ENCODE measurements around the gene GRID1. TPM values are rescaled to one million over a fixed set of nuclear protein-coding genes. Genes with fewer than 3 reads are reported as not detected.

Gene GRID1
- total and polyA plus RNA-seq, 9 of the 15 experiments (the other 6 are each of a cell fraction or from before 2014, with no cell fraction given) = 0.01 to 7.2 (median 1.2) TPM

GRCh38 chr10:86169506-86170254 is 196.9 kb downstream of the GRID1 start:
- Histone ChIP-seq H3K4me2 (ENCODE audit: insufficient read depth, low read length) (no peak overlapping the region), H3K27me3 (ENCODE audit: control insufficient read depth in 2 of 2, insufficient read depth in 2 of 2, low read length in 2 of 2) (peaks cover 0 to 5% of the 10 kb centered on the region in 2 experiments; a peak in 1 of 5 replicates), H3K4me3 (no peak overlapping the region), H3K9me1 (ENCODE audit: control insufficient read depth, insufficient read depth, low read length) (no peaks in the 10 kb centered on the region), H3K9me3 (replicated peaks; ENCODE audit: control insufficient read depth, insufficient read depth, low read depth, low read length) (no peaks in the 10 kb centered on the region), H3K9ac (ENCODE audit: insufficient read depth in 1 of 2, low read depth in 2 of 2, low read length in 2 of 2) (no peak overlapping the region), H3K36me3 (ENCODE audit: control insufficient read depth, insufficient read depth, low read length) (no peaks in the 10 kb centered on the region), H3K27ac (ENCODE audit: extremely low read depth, low read depth, low read length) (no peak overlapping the region), H4K20me1 (replicated peaks; ENCODE audit: control insufficient read depth, insufficient read depth, low read length) (no peaks in the 10 kb centered on the region), H3K79me2 (ENCODE audit: control insufficient read depth, insufficient read depth, low read length) (no peaks in the 10 kb centered on the region), H2AFZ (ENCODE audit: low read depth, low read length) (no peak overlapping the region), H3K4me1 (replicated peaks in 1 of 2; ENCODE audit: control insufficient read depth in 2 of 2, insufficient read depth in 2 of 2, low read length in 2 of 2) (no peaks in the 10 kb centered on the region)
- ChIA-PET CTCF (ENCODE audit: low intra/inter-chr PET ratio) (no interaction called here), POLR2A (no interaction called here)
- BruUV-seq (replicated peaks) = no TSS peak
- no peak for TF ChIP-seq RFX1 (IDR thresholded peaks at IDR 0.05)
- DNase-seq (ENCODE audit: extremely low read depth in 1 of 4, low spot score in 3 of 4) (no peak), ATAC-seq (no peak), FAIRE-seq (no peak)
- in situ Hi-C loops (cut with MboI) (no loop called here), intact Hi-C loops (cut with micrococcal nuclease) (no loop called here)
- WGBS (ENCODE audit: insufficient coverage, low coverage, missing lambda C conversion rate) = 2% methylated on average over 10 of the region's 10 CpGs

- BruUV-seq (replicated peaks) = no TSS peak
- Histone ChIP-seq H3K9me3 (replicated peaks; ENCODE audit: control insufficient read depth, insufficient read depth, low read depth, low read length) (no peaks in the 10 kb centered on the region), H3K36me3 (ENCODE audit: control insufficient read depth, insufficient read depth, low read length) (no peaks in the 10 kb centered on the region), H4K20me1 (replicated peaks; ENCODE audit: control insufficient read depth, insufficient read depth, low read length) (no peaks in the 10 kb centered on the region), H3K27ac (ENCODE audit: extremely low read depth, low read depth, low read length) (no peak overlapping the region), H3K9ac (ENCODE audit: insufficient read depth in 1 of 2, low read depth in 2 of 2, low read length in 2 of 2) (no peak overlapping the region), H3K9me1 (ENCODE audit: control insufficient read depth, insufficient read depth, low read length) (no peaks in the 10 kb centered on the region), H3K4me2 (ENCODE audit: insufficient read depth, low read length) (no peak overlapping the region), H2AFZ (ENCODE audit: low read depth, low read length) (no peak overlapping the region), H3K4me1 (replicated peaks in 1 of 2; ENCODE audit: control insufficient read depth in 2 of 2, insufficient read depth in 2 of 2, low read length in 2 of 2) (no peaks in the 10 kb centered on the region), H3K4me3 (no peak overlapping the region), H3K79me2 (ENCODE audit: control insufficient read depth, insufficient read depth, low read length) (no peaks in the 10 kb centered on the region), H3K27me3 (ENCODE audit: control insufficient read depth in 2 of 2, insufficient read depth in 2 of 2, low read length in 2 of 2) (peaks cover 0 to 5% of the 10 kb centered on the region in 2 experiments; a peak in 1 of 5 replicates)
- FAIRE-seq = no peak
- ChIA-PET CTCF (ENCODE audit: low intra/inter-chr PET ratio) (no interaction called here), POLR2A (no interaction called here)
- intact Hi-C loops (cut with micrococcal nuclease) (no loop called here), in situ Hi-C loops (cut with MboI) (no loop called here)
- TF ChIP-seq SMAD4 (CRISPR knock-in tag; conservative IDR thresholded peaks at IDR 0.05) = no peak
- TF ChIP-seq, protein P1, sequence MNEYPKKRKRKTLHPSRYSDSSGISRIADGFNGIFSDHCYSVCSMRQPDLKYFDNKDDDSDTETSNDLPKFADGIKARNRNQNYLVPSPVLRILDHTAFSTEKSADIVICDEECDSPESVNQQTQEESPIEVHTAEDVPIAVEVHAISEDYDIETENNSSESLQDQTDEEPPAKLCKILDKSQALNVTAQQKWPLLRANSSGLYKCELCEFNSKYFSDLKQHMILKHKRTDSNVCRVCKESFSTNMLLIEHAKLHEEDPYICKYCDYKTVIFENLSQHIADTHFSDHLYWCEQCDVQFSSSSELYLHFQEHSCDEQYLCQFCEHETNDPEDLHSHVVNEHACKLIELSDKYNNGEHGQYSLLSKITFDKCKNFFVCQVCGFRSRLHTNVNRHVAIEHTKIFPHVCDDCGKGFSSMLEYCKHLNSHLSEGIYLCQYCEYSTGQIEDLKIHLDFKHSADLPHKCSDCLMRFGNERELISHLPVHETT (CRISPR knock-in tag; conservative IDR thresholded peaks at IDR 0.05 in 1 of 2, IDR thresholded peaks at IDR 0.05 in 1 of 2) = no peak
- TF ChIP-seq KAT8 (IDR thresholded peaks at IDR 0.05; ENCODE audit: low read depth) = no peak
- TF ChIP-seq HDAC6 (IDR thresholded peaks at IDR 0.05; ENCODE audit: low read depth, low read length) = no peak
- no peak for TF ChIP-seq KAT7 (CRISPR knock-in tag; IDR thresholded peaks at IDR 0.05; ENCODE audit: borderline replicate concordance)
- TF ChIP-seq CBX2 (IDR thresholded peaks at IDR 0.05; ENCODE audit: insufficient read depth, low read length, poor library complexity, severe bottlenecking) = no peak
- TF ChIP-seq MYC (IDR thresholded peaks at IDR 0.05; ENCODE audit: low read depth, low read length) = no peak
- TF ChIP-seq MYC (CRISPR knock-in tag; IDR thresholded peaks at IDR 0.05; ENCODE audit: borderline replicate concordance, low read depth) = no peak
- no peak for TF ChIP-seq MXI1 (IDR thresholded peaks at IDR 0.05; ENCODE audit: low read depth, low read length)
- TF ChIP-seq PRPF4 (IDR thresholded peaks at IDR 0.05; ENCODE audit: insufficient read depth, low read depth, low read length, poor library complexity, severe bottlenecking) = no peak
- no peak for TF ChIP-seq DIDO1 (tag; IDR thresholded peaks at IDR 0.05; ENCODE audit: low read depth)
- TF ChIP-seq SNAPC5 (CRISPR knock-in tag; IDR thresholded peaks at IDR 0.05) = no peak
- 8% methylated on average over 2 of the region's 4 CpGs for WGBS (ENCODE audit: insufficient coverage, low coverage, missing lambda C conversion rate)
- no peak for DNase-seq (ENCODE audit: extremely low read depth in 1 of 4, low spot score in 3 of 4)
- no peak for ATAC-seq
Observed at GRCh38 chr10:86169066-86169465, 197.5 kb downstream of the GRID1 start.
